HepG2 (cell line): Measurements from ENCODE around the gene HJURP. TPM values are rescaled to one million over a fixed set of nuclear protein-coding genes. Genes with fewer than 3 reads are reported as not detected.

Source experiments
- ATAC-seq: fragments of 200-7000 bp; cut with Tn5 transposase; 3 replicates; pipeline ENCODE4 v1.9.1; 2020; ENCODE audit warnings: mild to moderate bottlenecking, moderate library complexity
- BruUV-seq: library from RNA; stranded (reverse); fragments of 400-500 nt; replicated peaks from 2 replicates; lab custom pipeline; 2021; lab: Mats Ljungman, UMichigan
- CTCF ChIA-PET: fragments of 300-600 bp; formaldehyde crosslinking; extraction: SDS; loops from one replicate; lab custom pipeline; 2021; ENCODE audit warnings: low total read pairs, inconsistent platforms, low intra/inter-chr PET ratio; lab: Yijun Ruan, JAX
- POLR2A ChIA-PET: fragments of 350-600 bp; sonication (Branson Sonifier 250); formaldehyde crosslinking; loops from one replicate; lab custom pipeline; 2020; ENCODE audit warnings: antibody characterized with exemption, inconsistent platforms; lab: Yijun Ruan, JAX
- DNase-seq: peaks from one replicate; pipeline ENCODE4 v3.0.0-alpha.2; 2015; ENCODE audit warnings: low spot score
- FAIRE-seq: peaks from 3 replicates; lab custom pipeline; 2011; peaks lifted over from hg19 to GRCh38; lab: Jason Lieb, UNC
- H2AFZ ChIP-seq: one replicate; pipeline ENCODE4 v1.6.1; 2011; ENCODE audit warnings: low read length, inconsistent platforms
- H3K27ac ChIP-seq: fragments of 300-600 bp; 3 replicates; pipeline ENCODE4 v1.8.0; 2011; ENCODE audit warnings: mixed run types, mild to moderate bottlenecking, mixed read lengths, low read length, inconsistent platforms; ENCODE audit not compliant: insufficient read depth; ENCODE audit errors: extremely low read length
- H3K27me3 ChIP-seq, 2 experiments: fragments of 200-600 bp in 1 of 2; 2 replicates in 1 of 2; 3 replicates in 1 of 2; pipeline versions ENCODE4 v1.6.0 to v1.8.0; 2011; ENCODE audit warnings: low read length in 2 of 2, mild to moderate bottlenecking in 2 of 2, moderate library complexity in 2 of 2, inconsistent platforms in 1 of 2; ENCODE audit not compliant: insufficient read depth in 2 of 2, control insufficient read depth in 1 of 2
- H3K36me3 ChIP-seq, 2 experiments: fragments of 200-600 bp in 1 of 2; replicated peaks in 1 of 2; 2 replicates in 1 of 2; 3 replicates in 1 of 2; pipeline versions ENCODE4 v1.5.1 to v1.8.0; 2011; ENCODE audit warnings: low read length in 2 of 2, inconsistent platforms in 1 of 2; ENCODE audit not compliant: insufficient read depth in 2 of 2, control insufficient read depth in 1 of 2
- H3K4me1 ChIP-seq: 2 replicates; pipeline ENCODE4 v1.5.1; 2012; ENCODE audit warnings: low read length, inconsistent platforms; ENCODE audit not compliant: insufficient read depth
- H3K4me2 ChIP-seq: 2 replicates; pipeline ENCODE4 v1.6.0; 2011; ENCODE audit warnings: low read depth, low read length, inconsistent platforms
- H3K4me3 ChIP-seq, 3 experiments: fragments of 200-600 bp in 1 of 3; sonication (generic), shearing (Covaris generic) in 1 of 3; replicated peaks in 1 of 3; 2 replicates each; pipeline ENCODE4 v1.5.1; 2011 to 2016; ENCODE audit warnings: low read length in 3 of 3, inconsistent platforms in 2 of 3, low read depth in 2 of 3, mild to moderate bottlenecking in 2 of 3, control low read depth in 1 of 3, mixed read lengths in 1 of 3; ENCODE audit not compliant: insufficient read depth in 1 of 3
- H3K79me2 ChIP-seq: one replicate; pipeline ENCODE4 v1.6.1; 2011; ENCODE audit warnings: low read length, inconsistent platforms; ENCODE audit not compliant: insufficient read depth
- H3K9ac ChIP-seq: 2 replicates; pipeline ENCODE4 v1.6.0; 2011; ENCODE audit warnings: mild to moderate bottlenecking, low read depth, low read length, inconsistent platforms; ENCODE audit not compliant: insufficient read depth
- H3K9me3 ChIP-seq: 2 replicates; pipeline ENCODE4 v1.5.1; 2012; ENCODE audit warnings: mild to moderate bottlenecking, low read length
- H4K20me1 ChIP-seq: 2 replicates; pipeline ENCODE4 v1.6.0; 2011; ENCODE audit warnings: inconsistent platforms, mild to moderate bottlenecking, low read length, moderate library complexity; ENCODE audit not compliant: insufficient read depth
- CHCHD3 ChIP-seq: sonication (generic); formaldehyde crosslinking; IDR thresholded peaks from 2 replicates; pipeline ENCODE4 v1.8.0; 2022; ENCODE audit warnings: mild to moderate bottlenecking, missing genetic modification reagents, moderate library complexity
- CHD4 ChIP-seq: fragments of 200-600 bp; sonication (generic); IDR thresholded peaks from 2 replicates; pipeline ENCODE4 v1.7.0; 2017; ENCODE audit warnings: mild to moderate bottlenecking, low read length, borderline replicate concordance
- ETV5 ChIP-seq: IDR thresholded peaks from 2 replicates; pipeline ENCODE4 v1.6.1; 2018; ENCODE audit warnings: missing biosample characterization, missing genetic modification reagents, inconsistent platforms, borderline replicate concordance
- GZF1 ChIP-seq: sonication (generic); formaldehyde crosslinking; IDR thresholded peaks from 2 replicates; pipeline ENCODE4 v1.5.1; 2020; ENCODE audit warnings: mild to moderate bottlenecking, missing genetic modification reagents
- HMG20A ChIP-seq: IDR thresholded peaks from 2 replicates; pipeline ENCODE4 v1.6.1; 2016; ENCODE audit warnings: borderline replicate concordance
- KLF6 ChIP-seq: IDR thresholded peaks from 2 replicates; pipeline ENCODE4 v1.8.0; 2016; ENCODE audit warnings: missing biosample characterization, missing genetic modification reagents
- NFRKB ChIP-seq: fragments of 450-650 bp; IDR thresholded peaks from 2 replicates; pipeline ENCODE4 v1.6.1; 2017
- STAG1 ChIP-seq: sonication (generic); formaldehyde crosslinking; IDR thresholded peaks from 2 replicates; pipeline ENCODE4 v1.4.0; 2020; ENCODE audit warnings: missing genetic modification reagents
- SUZ12 ChIP-seq: fragments of 150-350 bp; IDR thresholded peaks from 2 replicates; pipeline ENCODE4 v1.6.1; 2014; ENCODE audit warnings: low read depth, low read length
- TOE1 ChIP-seq: sonication (generic); formaldehyde crosslinking; IDR thresholded peaks from 2 replicates; pipeline ENCODE4 v1.4.0; 2020; ENCODE audit warnings: mild to moderate bottlenecking, missing genetic modification reagents
- ZBTB38 ChIP-seq: sonication (generic); formaldehyde crosslinking; IDR thresholded peaks from 2 replicates; pipeline ENCODE4 v1.5.1; 2020; ENCODE audit warnings: mild to moderate bottlenecking, missing genetic modification reagents
- ZBTB42 ChIP-seq: sonication (generic); formaldehyde crosslinking; IDR thresholded peaks from 2 replicates; pipeline ENCODE4 v1.5.0; 2020; ENCODE audit warnings: mild to moderate bottlenecking, missing genetic modification reagents
- ZEB1 ChIP-seq: IDR thresholded peaks from 2 replicates; pipeline ENCODE4 v1.6.1; 2012; ENCODE audit warnings: mild to moderate bottlenecking, low read depth, inconsistent platforms; ENCODE audit not compliant: insufficient replicate concordance
- ZMYM2 ChIP-seq: sonication (generic); formaldehyde crosslinking; IDR thresholded peaks from 2 replicates; pipeline ENCODE4 v1.8.0; 2022; ENCODE audit warnings: mild to moderate bottlenecking, missing genetic modification reagents
- ZNF703 ChIP-seq: sonication (generic); formaldehyde crosslinking; IDR thresholded peaks from 2 replicates; pipeline ENCODE4 v1.5.1; 2020; ENCODE audit warnings: missing genetic modification reagents, mild to moderate bottlenecking, moderate library complexity, borderline replicate concordance
- ZNF724P ChIP-seq: sonication (generic); formaldehyde crosslinking; IDR thresholded peaks from 2 replicates; pipeline ENCODE4 v1.8.0; 2022; ENCODE audit warnings: missing genetic modification reagents, borderline replicate concordance
- ZSCAN21 ChIP-seq: sonication (generic); formaldehyde crosslinking; IDR thresholded peaks from 2 replicates; pipeline ENCODE4 v1.8.0; 2022; ENCODE audit warnings: mild to moderate bottlenecking, missing genetic modification reagents, moderate library complexity, borderline replicate concordance
- WGBS: methylation state at CpG from one replicate; pipeline ENCODE4 v1.1.6; 2017; ENCODE audit warnings: low lambda C conversion rate; 5-methylcytosine and 5-hydroxymethylcytosine counted together
- in situ Hi-C: cut with HindIII; loops from 2 replicates; pipeline ENCODE4 v1.10.0; 2017; ENCODE audit warnings: low pct_unique_long_range_greater_than_20kb; ENCODE audit not compliant: extremely low pct_ligation_motif_present
- intact Hi-C: fragments of 100-400 bp; cut with micrococcal nuclease; formaldehyde crosslinking; loops from one replicate; pipeline ENCODE4 v1.10.0; 2022; ENCODE audit not compliant: unreplicated experiment
- polyA plus RNA-seq, 8 experiments: library from polyadenylated mRNA; depleted of rRNA in 3 of 8; stranded (reverse) in 7 of 8; unstranded in 1 of 8; fragments of >200 nt; fragmentation: Illumina TruSeq in 4 of 8; extraction: Trizol in 4 of 8; gene quantifications; 2 replicates each; pipeline versions ENCODE4 v1.2.1 to v1.2.3, GENCODE V29; 2011 to 2016; ENCODE audit warnings: low read depth in 4 of 8, missing spikeins in 1 of 8, mixed read lengths in 1 of 8; ENCODE audit not compliant: insufficient read depth in 1 of 8
- total RNA-seq, 5 experiments: library from RNA; depleted of rRNA; stranded (reverse); fragments of >200 nt; fragmentation: Illumina TruSeq; extraction: Trizol; gene quantifications; 2 replicates each; pipeline ENCODE4 v1.2.3, GENCODE V29; 2016; ENCODE audit warnings: low read depth in 1 of 5
- TF ChIP-seq, protein P1 (sequence below): sonication (generic); formaldehyde crosslinking; conservative IDR thresholded peaks from 2 replicates; pipeline ENCODE4 v1.4.0; 2020; ENCODE audit warnings: missing genetic modification reagents
- TF ChIP-seq, protein P2 (sequence below): IDR thresholded peaks from 2 replicates; pipeline ENCODE4 v1.6.1; 2016; ENCODE audit warnings: missing genetic modification reagents, missing compliant biosample characterization
- TF ChIP-seq, protein P3 (sequence below): sonication (generic); formaldehyde crosslinking; IDR thresholded peaks from 2 replicates; pipeline ENCODE4 v1.4.0; 2020; ENCODE audit warnings: mild to moderate bottlenecking, missing genetic modification reagents

HJURP gene
- total and polyA plus RNA-seq, 2 of the 13 experiments (the other 11 are each of a cell fraction or from before 2014, with no cell fraction given) = 36.3 to 43.9 TPM

DNA sequence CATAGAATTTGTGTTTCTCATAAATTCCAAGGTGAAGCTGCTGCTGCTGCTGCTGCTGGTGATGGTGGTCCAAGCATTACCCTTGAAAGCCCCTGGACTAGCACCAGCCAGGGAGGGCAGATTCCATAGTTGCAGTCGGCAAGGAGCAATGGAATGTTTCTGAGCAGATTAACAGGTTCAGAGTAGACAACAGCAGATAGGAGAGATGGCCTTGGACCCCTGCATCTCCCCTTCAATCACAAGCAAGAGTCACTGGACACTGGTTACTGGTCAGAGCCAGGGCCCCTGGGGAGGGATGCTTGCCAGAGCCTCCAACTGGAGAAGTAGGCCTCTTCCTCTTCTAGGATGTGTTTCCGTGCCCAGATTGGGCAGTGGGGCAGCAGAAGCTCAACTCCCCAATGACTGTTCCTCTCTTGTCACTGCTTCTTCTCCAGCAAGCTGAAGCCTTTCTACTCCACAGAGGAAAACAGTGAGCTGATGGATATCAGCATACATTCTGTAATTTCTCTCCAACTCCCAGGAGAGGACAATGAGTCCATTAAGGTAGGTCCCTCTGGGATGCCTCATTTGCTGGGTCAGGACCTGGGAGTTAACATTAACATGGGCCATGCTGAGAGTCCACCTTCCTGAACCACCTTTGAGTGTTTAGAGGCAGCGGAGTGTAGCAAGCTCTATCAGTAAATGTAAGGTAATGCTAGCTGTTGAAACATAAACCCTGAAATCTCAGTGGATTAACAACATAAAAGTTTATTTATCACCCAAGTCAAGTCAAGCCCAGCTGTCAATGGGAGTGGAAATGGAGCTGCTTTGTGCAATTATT lies 40.9 kb downstream of the HJURP start:
- intact Hi-C loops = no loop called here
- no peak overlapping the region for H3K9ac ChIP-seq
- DNase-seq (no peak), ATAC-seq (no peak; the same call in 2 of the 3 replicates), FAIRE-seq (peak; percentile 8)
- no peaks in the 10 kb centered on the region for H3K9me3 ChIP-seq
- H4K20me1 ChIP-seq = no peaks in the 10 kb centered on the region
- no peaks in the 10 kb centered on the region for H3K79me2 ChIP-seq
- POLR2A ChIA-PET = no interaction called here
- no peak overlapping the region for H3K27ac ChIP-seq
- peaks cover 0 to 33% of the 10 kb centered on the region in 2 experiments; a peak in 3 of 5 replicates for H3K27me3 ChIP-seq
- peaks cover 19% of the 10 kb centered on the region for H3K4me1 ChIP-seq
- CTCF ChIA-PET = no interaction called here
- H2AFZ ChIP-seq = no peak overlapping the region
- no TSS peak for BruUV-seq
- WGBS = 16% methylated on average over 3 of the region's 3 CpGs
- H3K4me3 ChIP-seq = no peak overlapping the region
- TF ChIP-seq NFRKB = no peak
- TF ChIP-seq HMG20A (CRISPR knock-in tag) = no peak
- TF ChIP-seq SUZ12 = no peak
- no peak for TF ChIP-seq ZMYM2 (CRISPR knock-in tag)
- no peak for TF ChIP-seq KLF6 (CRISPR knock-in tag)
- TF ChIP-seq, protein P1, sequence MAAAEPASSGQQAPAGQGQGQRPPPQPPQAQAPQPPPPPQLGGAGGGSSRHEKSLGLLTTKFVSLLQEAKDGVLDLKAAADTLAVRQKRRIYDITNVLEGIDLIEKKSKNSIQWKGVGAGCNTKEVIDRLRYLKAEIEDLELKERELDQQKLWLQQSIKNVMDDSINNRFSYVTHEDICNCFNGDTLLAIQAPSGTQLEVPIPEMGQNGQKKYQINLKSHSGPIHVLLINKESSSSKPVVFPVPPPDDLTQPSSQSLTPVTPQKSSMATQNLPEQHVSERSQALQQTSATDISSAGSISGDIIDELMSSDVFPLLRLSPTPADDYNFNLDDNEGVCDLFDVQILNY = no peak
- no peak for TF ChIP-seq CHCHD3 (CRISPR knock-in tag)
- TF ChIP-seq CHD4 = no peak
- no peak for TF ChIP-seq ZSCAN21 (CRISPR knock-in tag)
- TF ChIP-seq ZEB1 = no peak
- TF ChIP-seq, protein P2, sequence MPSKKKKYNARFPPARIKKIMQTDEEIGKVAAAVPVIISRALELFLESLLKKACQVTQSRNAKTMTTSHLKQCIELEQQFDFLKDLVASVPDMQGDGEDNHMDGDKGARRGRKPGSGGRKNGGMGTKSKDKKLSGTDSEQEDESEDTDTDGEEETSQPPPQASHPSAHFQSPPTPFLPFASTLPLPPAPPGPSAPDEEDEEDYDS = no peak
- no peak for TF ChIP-seq GZF1 (CRISPR knock-in tag)
- no peak for TF ChIP-seq ZNF703 (CRISPR knock-in tag)
- TF ChIP-seq STAG1 (CRISPR knock-in tag) = no peak
- no peak for TF ChIP-seq ZNF724P (CRISPR knock-in tag)
- TF ChIP-seq ETV5 (CRISPR knock-in tag) = no peak
- no peak for TF ChIP-seq TOE1 (CRISPR knock-in tag)
- TF ChIP-seq ZBTB42 (CRISPR knock-in tag) = no peak
- TF ChIP-seq, protein P3, sequence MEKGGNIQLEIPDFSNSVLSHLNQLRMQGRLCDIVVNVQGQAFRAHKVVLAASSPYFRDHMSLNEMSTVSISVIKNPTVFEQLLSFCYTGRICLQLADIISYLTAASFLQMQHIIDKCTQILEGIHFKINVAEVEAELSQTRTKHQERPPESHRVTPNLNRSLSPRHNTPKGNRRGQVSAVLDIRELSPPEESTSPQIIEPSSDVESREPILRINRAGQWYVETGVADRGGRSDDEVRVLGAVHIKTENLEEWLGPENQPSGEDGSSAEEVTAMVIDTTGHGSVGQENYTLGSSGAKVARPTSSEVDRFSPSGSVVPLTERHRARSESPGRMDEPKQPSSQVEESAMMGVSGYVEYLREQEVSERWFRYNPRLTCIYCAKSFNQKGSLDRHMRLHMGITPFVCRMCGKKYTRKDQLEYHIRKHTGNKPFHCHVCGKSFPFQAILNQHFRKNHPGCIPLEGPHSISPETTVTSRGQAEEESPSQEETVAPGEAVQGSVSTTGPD = no peak
- TF ChIP-seq ZBTB38 (CRISPR knock-in tag) = no peak
- TF ChIP-seq, all 625 proteins: peak for 0
- no peak overlapping the region for H3K4me2 ChIP-seq
- in situ Hi-C loops = no loop called here
- no peaks in the 10 kb centered on the region for H3K36me3 ChIP-seq
